Naive thymus-derived CD8-positive, alpha-beta T cell (primary cell): ENCODE measurements around the gene HMCN1. TPM values are rescaled to one million over a fixed set of nuclear protein-coding genes. Genes with fewer than 3 reads are reported as not detected.
"Not testable (repeated sequence)": the region's sequence is repeated elsewhere in the genome, so short reads cannot be mapped to it uniquely, and the experiment has no call there.

ENCODE experiments used
- ATAC-seq, 2 donors: fragments of 150-1000 bp; cut with Tn5 transposase in 1 of 2; sonication (Bioruptor Pico), chemical (Tn5 transposase) in 1 of 2; 1 replicate in 1 of 2; 2 replicates in 1 of 2; pipeline ENCODE4 v1.10.0; 2021; ENCODE audit warnings: mild to moderate bottlenecking in 2 of 2, moderate library complexity in 2 of 2
- POLR2A ChIA-PET: fragments of 350-600 bp; sonication (Branson Sonifier 250); formaldehyde crosslinking; loops from one replicate; lab custom pipeline; 2021; ENCODE audit warnings: antibody characterized with exemption; lab: Charles Lee
- DNase-seq, 10 donors: peaks; one replicate each; pipeline versions ENCODE4 v3.0.0 to v3.0.0-alpha.2; 2020 to 2022
- H3K27ac Mint-ChIP-seq, 10 donors: one replicate each; pipeline ENCODE4 v1.8.0; 2020 to 2022; ENCODE audit warnings: mild to moderate bottlenecking in 10 of 10, mixed read lengths in 10 of 10, moderate library complexity in 4 of 10, inconsistent platforms in 1 of 10
- H3K27me3 Mint-ChIP-seq, 5 donors: one replicate each; pipeline ENCODE4 v1.8.0; 2021 to 2022; ENCODE audit warnings: mixed read lengths in 5 of 5
- H3K36me3 Mint-ChIP-seq, 3 donors: one replicate each; pipeline ENCODE4 v1.8.0; 2020 to 2022; ENCODE audit warnings: mixed read lengths in 3 of 3, mild to moderate bottlenecking in 2 of 3, inconsistent platforms in 1 of 3
- H3K4me1 Mint-ChIP-seq, 4 donors: one replicate each; pipeline ENCODE4 v1.8.0; 2021 to 2022; ENCODE audit warnings: mixed read lengths in 4 of 4
- H3K4me3 Mint-ChIP-seq, 10 donors: one replicate each; pipeline ENCODE4 v1.8.0; 2020 to 2022; ENCODE audit warnings: mild to moderate bottlenecking in 10 of 10, mixed read lengths in 10 of 10, moderate library complexity in 6 of 10, inconsistent platforms in 1 of 10
- H3K9me3 Mint-ChIP-seq, 9 donors: one replicate each; pipeline ENCODE4 v1.8.0; 2020 to 2022; ENCODE audit warnings: mixed read lengths in 9 of 9, mild to moderate bottlenecking in 3 of 9, inconsistent platforms in 1 of 9, moderate library complexity in 1 of 9
- polyA plus RNA-seq, 3 donors: library from polyadenylated mRNA; unstranded; fragments of 300-500 nt; fragmentation: Illumina TruSeq; gene quantifications; one replicate each; pipeline ENCODE4 v1.2.3, GENCODE V29; 2021
- total RNA-seq, 8 experiments: library from RNA in 2 of 8; stranded (reverse) in 2 of 8; gene quantifications; one replicate each; pipeline ENCODE4 v1.2.3 and lab custom pipeline; 2021 to 2026

The HMCN1 gene
- total and polyA plus RNA-seq, 5 experiments from 2014 or later, result 0.14 to 0.26 TPM; not detected in 3

GRCh38 chr1:185759061-185759460 lies 24.9 kb downstream of the HMCN1 start:
- no peak for DNase-seq
- Mint-ChIP-seq H3K4me1 (no peaks in the 10 kb centered on the region), H3K27me3 (peaks cover 13 to 58% (median 26%) of the 10 kb centered on the region in 5 donors), H3K4me3 (no peak overlapping the region), H3K27ac (no peak overlapping the region), H3K9me3 (no peaks in the 10 kb centered on the region), H3K36me3 (no peaks in the 10 kb centered on the region)
- POLR2A ChIA-PET, result interaction anchor here (0.7 kb wide), 1 partner anchor 804 kb away, joined by 4 read pairs; no protein-coding TSS in a partner anchor
- ATAC-seq, result no peak

GRCh38 chr1:185761841-185762240 lies 27.6 kb downstream of the HMCN1 start:
- POLR2A ChIA-PET, result no interaction called here
- H3K4me1 Mint-ChIP-seq, result no peaks in the 10 kb centered on the region
- H3K4me3 Mint-ChIP-seq, result no peak overlapping the region
- H3K27me3 Mint-ChIP-seq, result peaks cover 13 to 58% (median 24%) of the 10 kb centered on the region in 5 donors
- no peak overlapping the region for H3K27ac Mint-ChIP-seq
- no peaks in the 10 kb centered on the region for H3K36me3 Mint-ChIP-seq
- DNase-seq (no peak), ATAC-seq (no peak)
- no peaks in the 10 kb centered on the region for H3K9me3 Mint-ChIP-seq

DNA sequence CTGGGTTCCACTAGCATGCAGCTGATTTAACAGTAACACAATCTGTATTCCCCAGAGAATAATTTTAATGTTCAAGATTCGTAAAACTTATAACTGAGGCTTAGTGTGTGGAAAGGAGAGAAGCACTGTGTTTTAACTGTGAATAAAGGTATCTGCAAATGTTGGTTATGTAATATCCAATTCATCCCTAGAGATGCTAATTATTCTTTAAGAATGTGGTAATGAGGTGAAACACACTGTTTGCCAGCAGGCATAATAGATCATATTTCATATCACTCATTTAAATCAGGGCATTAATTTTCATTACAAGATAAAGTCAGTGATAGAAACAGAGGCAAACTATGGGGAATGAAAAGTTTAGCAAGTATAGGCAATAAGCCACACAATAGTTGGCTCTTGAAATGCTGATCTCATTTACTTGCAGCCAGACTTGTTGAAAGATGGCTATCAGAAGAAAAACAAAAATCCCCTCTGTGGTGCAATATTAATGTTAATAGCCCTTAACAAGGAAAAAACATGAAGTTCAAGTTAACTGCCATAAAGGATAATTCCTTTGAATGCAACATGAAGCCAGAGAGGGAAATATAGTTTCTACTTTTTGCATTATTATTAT lies 33.4 kb downstream of the HMCN1 start:
- H3K9me3 Mint-ChIP-seq, result peaks cover 0 to 7% (median 0%) of the 10 kb centered on the region in 9 donors
- no peak overlapping the region for H3K27ac Mint-ChIP-seq
- ATAC-seq (no peak), DNase-seq (no peak)
- POLR2A ChIA-PET, result no interaction called here
- no peaks in the 10 kb centered on the region for H3K36me3 Mint-ChIP-seq
- H3K27me3 Mint-ChIP-seq, result peaks cover 0 to 10% (median 6%) of the 10 kb centered on the region in 5 donors
- no peak overlapping the region for H3K4me3 Mint-ChIP-seq
- no peaks in the 10 kb centered on the region for H3K4me1 Mint-ChIP-seq

DNA sequence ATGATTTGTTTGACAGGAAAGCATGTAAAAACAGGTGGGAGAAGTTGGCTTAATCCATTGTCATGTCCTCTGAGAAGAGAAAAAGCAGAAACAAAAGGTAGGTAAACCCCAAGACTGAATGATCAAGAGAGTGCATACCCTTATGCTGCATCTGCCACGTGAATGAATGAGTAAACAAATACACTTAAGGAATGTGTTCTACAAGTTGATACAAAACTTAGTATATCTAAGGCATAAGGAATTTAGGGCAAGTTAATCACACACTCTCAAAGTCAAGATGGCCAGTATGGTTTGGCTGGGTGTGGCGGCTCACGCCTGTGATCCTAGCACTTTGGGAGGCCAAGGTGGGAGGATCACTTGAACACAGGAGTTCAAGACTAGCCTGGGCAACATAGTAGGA lies 34.2 kb downstream of the HMCN1 start:
- Mint-ChIP-seq H3K9me3 (peaks cover 0 to 7% (median 0%) of the 10 kb centered on the region in 9 donors), H3K4me3 (no peak overlapping the region), H3K36me3 (no peaks in the 10 kb centered on the region), H3K4me1 (no peaks in the 10 kb centered on the region), H3K27ac (no peak overlapping the region), H3K27me3 (peaks cover 0 to 5% (median 3%) of the 10 kb centered on the region in 5 donors)
- ATAC-seq (no peak), DNase-seq (no peak)
- POLR2A ChIA-PET, result no interaction called here

DNA sequence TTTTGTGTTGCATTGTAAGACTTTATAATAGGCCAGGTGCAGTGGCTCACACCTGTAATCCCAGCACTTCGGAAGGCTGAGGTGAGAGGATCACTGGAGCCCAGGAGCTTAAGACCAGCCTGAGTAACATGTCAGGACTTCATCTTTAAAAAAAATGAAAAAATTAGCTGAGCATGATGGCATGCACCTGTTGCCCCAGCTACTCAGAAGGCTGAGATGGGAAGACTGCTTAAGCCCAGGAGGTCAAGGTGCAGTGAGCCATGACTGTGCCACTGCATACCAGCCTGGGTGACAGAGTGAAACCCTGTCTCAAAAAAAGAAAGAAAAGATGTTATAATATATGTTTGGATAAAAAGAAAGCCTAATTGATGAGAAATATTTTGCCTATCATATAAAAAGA lies 34.9 kb downstream of the HMCN1 start:
- H3K4me1 Mint-ChIP-seq, result no peaks in the 10 kb centered on the region
- no peak for ATAC-seq
- peaks cover 0 to 6% (median 4%) of the 10 kb centered on the region in 5 donors for H3K27me3 Mint-ChIP-seq
- no peak overlapping the region for H3K27ac Mint-ChIP-seq
- POLR2A ChIA-PET, result no interaction called here
- DNase-seq, result no peak
- no peak overlapping the region for H3K4me3 Mint-ChIP-seq
- H3K9me3 Mint-ChIP-seq, result peaks cover 0 to 7% (median 0%) of the 10 kb centered on the region in 9 donors
- H3K36me3 Mint-ChIP-seq, result no peaks in the 10 kb centered on the region

DNA sequence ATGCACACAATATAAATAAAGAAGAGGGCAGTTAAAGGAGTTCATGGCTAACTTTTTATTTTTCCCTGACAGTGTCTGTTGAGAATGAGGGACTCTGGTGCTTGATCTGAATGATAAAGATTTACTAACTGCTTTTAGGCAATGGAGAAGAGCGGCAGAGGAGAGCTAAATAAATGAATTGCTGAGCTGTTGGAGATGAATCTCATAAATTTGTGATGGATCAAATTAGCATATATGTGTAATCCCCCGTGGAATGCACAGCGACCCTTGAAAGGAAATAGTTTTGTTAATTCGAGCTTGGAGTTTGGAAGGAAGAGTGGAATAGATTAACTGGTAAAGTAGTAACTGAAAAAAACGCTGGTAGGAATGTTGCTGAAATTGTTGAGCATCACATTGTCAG lies 40.2 kb downstream of the HMCN1 start:
- ATAC-seq (no peak), DNase-seq (no peak)
- Mint-ChIP-seq H3K36me3 (no peaks in the 10 kb centered on the region), H3K4me1 (no peaks in the 10 kb centered on the region), H3K27ac (no peak overlapping the region), H3K4me3 (no peak overlapping the region), H3K9me3 (peaks cover 0 to 4% (median 0%) of the 10 kb centered on the region in 9 donors), H3K27me3 (peaks cover 0 to 12% (median 6%) of the 10 kb centered on the region in 5 donors)
- POLR2A ChIA-PET, result no interaction called here

DNA sequence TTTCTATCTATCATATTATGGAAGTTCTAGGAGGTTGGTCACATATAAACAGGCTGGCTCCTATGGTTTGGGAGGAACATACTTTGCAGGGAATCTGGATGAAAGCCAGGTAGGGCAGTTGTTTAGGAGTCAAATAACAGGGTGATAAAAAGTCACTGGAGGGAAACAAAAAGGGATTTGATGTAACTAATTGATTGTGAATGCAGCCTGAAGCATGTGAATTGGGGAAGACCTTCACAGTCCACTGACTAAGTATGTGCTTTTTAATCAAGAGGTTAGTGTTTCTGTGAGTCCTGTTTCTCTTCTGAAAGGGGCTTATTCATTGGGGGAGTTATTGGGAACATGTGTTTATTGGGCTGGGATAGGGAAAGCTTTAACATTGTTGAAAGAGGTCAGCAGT lies 41.3 kb downstream of the HMCN1 start:
- Mint-ChIP-seq H3K27me3 (peaks cover 0 to 12% (median 4%) of the 10 kb centered on the region in 5 donors), H3K4me3 (no peak overlapping the region)
- POLR2A ChIA-PET, result no interaction called here

DNA sequence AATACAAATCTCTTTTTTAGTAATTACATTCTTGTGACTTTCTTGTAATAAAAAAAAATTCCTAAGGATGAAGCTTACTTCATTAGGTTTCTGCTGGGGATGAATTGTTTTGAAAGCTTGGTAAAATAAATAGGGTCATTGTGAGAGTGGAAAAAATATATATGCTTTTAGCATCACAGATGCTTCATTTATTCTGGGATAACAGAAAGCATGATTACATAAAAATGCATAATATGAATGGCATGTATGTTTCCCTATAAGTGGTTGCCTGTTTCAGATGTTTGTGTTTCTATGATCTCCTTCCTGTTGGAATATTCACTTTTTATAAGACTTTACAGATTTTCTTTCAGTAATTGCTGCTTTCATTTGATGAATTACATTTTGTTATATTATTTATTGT lies 42.3 kb downstream of the HMCN1 start:
- POLR2A ChIA-PET, result no interaction called here
- H3K36me3 Mint-ChIP-seq, result peaks cover 0 to 6% (median 0%) of the 10 kb centered on the region in 3 donors
- H3K9me3 Mint-ChIP-seq, result peaks cover 0 to 8% (median 5%) of the 10 kb centered on the region in 9 donors

More for the DNA sequence above, 41.3 kb downstream of the HMCN1 start:
- ATAC-seq, result no peak
- H3K4me1 Mint-ChIP-seq, result no peaks in the 10 kb centered on the region
- no peak for DNase-seq
- H3K27ac Mint-ChIP-seq, result no peak overlapping the region
- H3K36me3 Mint-ChIP-seq, result no peaks in the 10 kb centered on the region
- peaks cover 0 to 4% (median 0%) of the 10 kb centered on the region in 9 donors for H3K9me3 Mint-ChIP-seq

GRCh38 chr1:185783860-185784259 lies 49.7 kb downstream of the HMCN1 start:
- H3K27ac Mint-ChIP-seq, DNase-seq, H3K4me1 Mint-ChIP-seq, POLR2A ChIA-PET, H3K4me3 Mint-ChIP-seq, ATAC-seq: not testable (repeated sequence)
- Mint-ChIP-seq H3K9me3 (peaks cover 0 to 21% (median 12%) of the 10 kb centered on the region in 9 donors), H3K27me3 (peaks cover 9 to 37% (median 19%) of the 10 kb centered on the region in 5 donors), H3K36me3 (peaks cover 0 to 18% (median 0%) of the 10 kb centered on the region in 3 donors)

More for the DNA sequence above, 42.3 kb downstream of the HMCN1 start:
- no peak for ATAC-seq
- DNase-seq, result no peak
- Mint-ChIP-seq H3K27ac (no peak overlapping the region), H3K4me3 (no peak overlapping the region), H3K27me3 (peaks cover 3 to 18% (median 5%) of the 10 kb centered on the region in 5 donors), H3K4me1 (no peaks in the 10 kb centered on the region)

DNA sequence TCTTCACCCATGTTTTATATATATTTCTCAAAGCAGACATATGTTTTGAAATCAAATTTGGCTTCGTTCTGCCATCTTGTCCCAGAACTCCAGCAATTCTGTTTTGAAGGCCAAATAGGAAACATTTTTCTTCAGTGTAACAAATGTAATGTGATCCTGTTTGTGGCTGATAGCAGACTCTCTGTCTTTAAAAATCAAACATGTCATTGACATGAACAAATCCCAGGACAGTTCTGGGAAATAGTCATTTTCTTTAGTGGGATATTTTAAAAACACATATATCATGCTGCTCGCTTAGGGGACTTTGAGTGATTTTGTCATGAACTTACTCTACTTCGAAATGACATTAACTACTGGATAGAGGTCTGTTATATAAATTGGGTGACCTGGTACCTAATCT lies 51.4 kb downstream of the HMCN1 start:
- no peak overlapping the region for H3K4me3 Mint-ChIP-seq
- DNase-seq (no peak), ATAC-seq (no peak)
- H3K36me3 Mint-ChIP-seq, result peaks cover 0 to 18% (median 0%) of the 10 kb centered on the region in 3 donors
- H3K4me1 Mint-ChIP-seq, result no peaks in the 10 kb centered on the region
- POLR2A ChIA-PET, result no interaction called here
- H3K9me3 Mint-ChIP-seq, result peaks cover 0 to 21% (median 9%) of the 10 kb centered on the region in 9 donors
- H3K27ac Mint-ChIP-seq, result no peak overlapping the region
- peaks cover 9 to 37% (median 19%) of the 10 kb centered on the region in 5 donors for H3K27me3 Mint-ChIP-seq

- POLR2A ChIA-PET, result no interaction called here
- no peaks in the 10 kb centered on the region for H3K4me1 Mint-ChIP-seq
- no peak overlapping the region for H3K4me3 Mint-ChIP-seq
- DNase-seq (no peak), ATAC-seq (no peak)
- H3K9me3 Mint-ChIP-seq, result peaks cover 0 to 15% (median 6%) of the 10 kb centered on the region in 9 donors
- H3K27ac Mint-ChIP-seq, result no peak overlapping the region
- H3K36me3 Mint-ChIP-seq, result peaks cover 0 to 13% (median 0%) of the 10 kb centered on the region in 3 donors
- H3K27me3 Mint-ChIP-seq, result peaks cover 9 to 32% (median 15%) of the 10 kb centered on the region in 5 donors
Observed at GRCh38 chr1:185786524-185786923, 52.3 kb downstream of the HMCN1 start.

- no peak for DNase-seq
- ATAC-seq, result no peak
- Mint-ChIP-seq H3K4me3 (no peak overlapping the region), H3K4me1 (no peaks in the 10 kb centered on the region), H3K9me3 (peaks cover 0 to 12% (median 2%) of the 10 kb centered on the region in 9 donors), H3K36me3 (peaks cover 0 to 10% (median 0%) of the 10 kb centered on the region in 3 donors), H3K27me3 (peaks cover 7 to 25% (median 14%) of the 10 kb centered on the region in 5 donors), H3K27ac (no peak overlapping the region)
- POLR2A ChIA-PET, result no interaction called here
Observed at GRCh38 chr1:185787238-185787637, 53.0 kb downstream of the HMCN1 start.

GRCh38 chr1:185788386-185788785 lies 54.2 kb downstream of the HMCN1 start:
- Mint-ChIP-seq H3K9me3 (peaks cover 0 to 5% (median 0%) of the 10 kb centered on the region in 9 donors), H3K27ac (no peak overlapping the region), H3K4me1 (no peaks in the 10 kb centered on the region)

More at GRCh38 chr1:185788386-185788785, 54.2 kb downstream of the HMCN1 start:
- Mint-ChIP-seq H3K4me3 (no peak overlapping the region), H3K36me3 (peaks cover 0 to 4% (median 0%) of the 10 kb centered on the region in 3 donors), H3K27me3 (peaks cover 4 to 14% (median 13%) of the 10 kb centered on the region in 5 donors)
- ATAC-seq, result no peak
- no peak for DNase-seq
- POLR2A ChIA-PET, result no interaction called here
